A549 (cell line): ENCODE measurements around the gene CHRDL1. TPM values are rescaled to one million over a fixed set of nuclear protein-coding genes. Genes with fewer than 3 reads are reported as not detected.

Experiments
- ATAC-seq, 2 experiments: fragments of 200-7000 bp in 1 of 2; fragments of >200 bp in 1 of 2; cut with Nextera tagmentation in 1 of 2; cut with Tn5 transposase in 1 of 2; 3 replicates each; pipeline versions ENCODE4 v1.8.0 to v1.9.1; 2018 to 2020; ENCODE audit warnings: mild to moderate bottlenecking in 1 of 2, moderate library complexity in 1 of 2
- CTCF ChIA-PET: fragments of 300-600 bp; sonication (Branson Sonifier 250); formaldehyde crosslinking; extraction: SDS; loops from one replicate; lab custom pipeline; 2021; ENCODE audit warnings: antibody characterized with exemption, inconsistent platforms; lab: Yijun Ruan, JAX
- POLR2A ChIA-PET: fragments of 350-600 bp; formaldehyde crosslinking; extraction: SDS; loops from one replicate; lab custom pipeline; 2021; ENCODE audit warnings: antibody characterized with exemption, inconsistent platforms; lab: Yijun Ruan, JAX
- DNase-seq, 2 experiments: peaks; one replicate each; pipeline versions ENCODE4 v3.0.0 to v3.0.0-alpha.2; 2011 to 2016; ENCODE audit warnings: low read depth in 1 of 2, low spot score in 1 of 2
- FAIRE-seq: peaks from 2 replicates; lab custom pipeline; 2011; peaks lifted over from hg19 to GRCh38; lab: Jason Lieb, UNC
- H3K27ac ChIP-seq, 2 experiments: fragments of >200 bp; sonication (Bioruptor Twin); formaldehyde crosslinking; 3 replicates each; pipeline ENCODE4 v1.5.1; 2016 to 2017
- H3K4me1 ChIP-seq: fragments of >200 bp; sonication (Bioruptor Twin); formaldehyde crosslinking; 3 replicates; pipeline ENCODE4 v1.6.1; 2016
- H3K4me2 ChIP-seq: fragments of >200 bp; sonication (Bioruptor Twin); formaldehyde crosslinking; 3 replicates; pipeline ENCODE4 v1.6.1; 2016
- H3K4me3 ChIP-seq: fragments of >200 bp; sonication (Bioruptor Twin); formaldehyde crosslinking; 3 replicates; pipeline ENCODE4 v1.5.1; 2016
- H3K9me3 ChIP-seq: fragments of >200 bp; sonication (Bioruptor Twin); formaldehyde crosslinking; 3 replicates; pipeline ENCODE4 v1.6.1; 2016
- BCL3 ChIP-seq: fragments of >200 bp; sonication (Bioruptor Twin); formaldehyde crosslinking; IDR thresholded peaks from 3 replicates; pipeline ENCODE4 v1.6.1; 2016
- CEBPB ChIP-seq, 2 experiments: fragments of >200 bp in 1 of 2; sonication (Bioruptor Twin) in 1 of 2; formaldehyde crosslinking in 1 of 2; IDR thresholded peaks; 2 replicates each; pipeline ENCODE4 v1.6.1; 2012 to 2016
- CHD2 ChIP-seq: fragments of 150-350 bp; IDR thresholded peaks from 2 replicates; pipeline ENCODE4 v1.6.1; 2014; ENCODE audit warnings: low read length; ENCODE audit not compliant: partially characterized antibody
- FOSB ChIP-seq: fragments of 250-450 bp; sonication (Bioruptor Pico); IDR thresholded peaks from 2 replicates; pipeline ENCODE4 v1.5.0; 2020; ENCODE audit warnings: mild to moderate bottlenecking, moderate library complexity
- FOXS1 ChIP-seq: fragments of 250-450 bp; sonication (Bioruptor Pico); IDR thresholded peaks from 2 replicates; pipeline ENCODE4 v1.5.0; 2020; ENCODE audit warnings: mild to moderate bottlenecking, moderate library complexity
- GATA3 ChIP-seq: IDR thresholded peaks from 2 replicates; pipeline ENCODE4 v1.6.1; 2012; ENCODE audit warnings: borderline replicate concordance
- HEYL ChIP-seq: fragments of 250-450 bp; sonication (Bioruptor Pico); IDR thresholded peaks from 2 replicates; pipeline ENCODE4 v1.8.0; 2021; ENCODE audit warnings: mild to moderate bottlenecking, moderate library complexity
- HMGXB4 ChIP-seq: fragments of 250-450 bp; sonication (Bioruptor Pico); IDR thresholded peaks from 2 replicates; pipeline ENCODE4 v1.5.0; 2021; ENCODE audit warnings: mild to moderate bottlenecking, moderate library complexity, borderline replicate concordance
- HOXA7 ChIP-seq: fragments of 250-450 bp; sonication (Bioruptor Pico); IDR thresholded peaks from 2 replicates; pipeline ENCODE4 v1.5.0; 2020; ENCODE audit warnings: mild to moderate bottlenecking, moderate library complexity
- KDM1A ChIP-seq: fragments of 200-600 bp; sonication (generic); IDR thresholded peaks from 2 replicates; pipeline ENCODE4 v1.6.1; 2016; ENCODE audit warnings: low read depth, mild to moderate bottlenecking
- MAFK ChIP-seq: fragments of 450-650 bp; IDR thresholded peaks from 2 replicates; pipeline ENCODE4 v1.6.1; 2014; ENCODE audit not compliant: partially characterized antibody
- MYC ChIP-seq: IDR thresholded peaks from 2 replicates; pipeline ENCODE4 v1.6.1; 2012; ENCODE audit warnings: mild to moderate bottlenecking, inconsistent platforms, low read length, improper control_type of control experiment, borderline replicate concordance
- NFE2L2 ChIP-seq: fragments of 150-350 bp; conservative IDR thresholded peaks from 2 replicates; pipeline ENCODE4 v1.6.1; 2014; ENCODE audit warnings: low read length
- RARB ChIP-seq: fragments of 250-450 bp; sonication (Bioruptor Pico); IDR thresholded peaks from 2 replicates; pipeline ENCODE4 v1.8.0; 2021; ENCODE audit warnings: mild to moderate bottlenecking, moderate library complexity
- RFX5 ChIP-seq: fragments of 450-650 bp; IDR thresholded peaks from 2 replicates; pipeline ENCODE4 v1.7.1; 2014; ENCODE audit warnings: antibody characterized with exemption, mild to moderate bottlenecking, moderate library complexity
- TP53 ChIP-seq: fragments of 250-450 bp; sonication (Bioruptor Pico); IDR thresholded peaks from 2 replicates; pipeline ENCODE4 v1.5.0; 2021; ENCODE audit warnings: mild to moderate bottlenecking, moderate library complexity
- ZSCAN20 ChIP-seq: fragments of 250-450 bp; sonication (Bioruptor Pico); IDR thresholded peaks from 2 replicates; pipeline ENCODE4 v1.8.0; 2022; ENCODE audit warnings: mild to moderate bottlenecking, moderate library complexity
- WGBS: methylation state at CpG from one replicate; pipeline ENCODE4 v1.1.6; 2017; ENCODE audit errors: missing lambda C conversion rate; 5-methylcytosine and 5-hydroxymethylcytosine counted together
- polyA plus RNA-seq, 4 experiments: library from polyadenylated mRNA; depleted of rRNA in 3 of 4; stranded (reverse); fragments of >200 nt; fragmentation: RNase III in 1 of 4; extraction: RNeasy Plus Mini Kit Qiagen cat#74134 plus additional on column Dnase treatment in 1 of 4; gene quantifications; 2 replicates in 3 of 4; 3 replicates in 1 of 4; pipeline ENCODE4 v1.2.3, GENCODE V29; 2011 to 2017
- TF ChIP-seq, protein P1 (sequence below): fragments of 250-450 bp; sonication (Bioruptor Pico); IDR thresholded peaks from 2 replicates; pipeline ENCODE4 v1.5.0; 2020; ENCODE audit warnings: low read depth, mild to moderate bottlenecking, moderate library complexity
- TF ChIP-seq, protein P2 (sequence below): fragments of >200 bp; sonication (Bioruptor Twin); formaldehyde crosslinking; IDR thresholded peaks from 3 replicates; pipeline ENCODE4 v1.5.1; 2016

Gene CHRDL1
- polyA plus RNA-seq, 2 of the 4 experiments (the other 2 are of a cell fraction): not detected

DNA sequence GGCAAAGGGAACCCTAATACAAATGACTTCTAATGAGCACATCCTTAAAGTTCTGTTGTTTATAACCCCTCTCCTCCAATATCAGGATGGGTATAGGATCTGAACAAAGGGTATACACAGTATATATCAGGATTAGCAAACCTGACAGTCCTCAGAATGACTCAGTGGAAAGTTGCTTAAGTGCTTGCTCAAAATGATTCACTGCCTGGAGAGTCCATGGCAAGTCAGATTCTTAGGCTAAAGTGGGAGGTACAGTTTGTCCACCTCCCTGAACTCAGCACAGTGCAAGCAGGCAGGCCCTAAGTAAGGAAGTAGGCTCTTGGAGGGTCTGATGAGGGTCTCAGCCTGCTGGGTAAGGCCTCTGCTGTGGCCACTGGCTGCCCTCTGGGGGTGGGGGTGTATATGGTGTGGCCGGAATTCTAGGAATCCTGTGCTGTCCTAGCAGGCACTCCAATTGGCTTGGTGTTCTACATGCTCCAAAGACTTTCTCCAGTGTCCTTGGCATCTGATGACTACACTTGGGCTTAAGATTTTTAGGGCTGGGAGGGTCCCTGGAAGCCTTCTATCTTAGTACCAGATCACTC is 54.3 kb downstream of the CHRDL1 start:
- CTCF ChIA-PET: no interaction called here
- FAIRE-seq (no peak), DNase-seq (peak in 1 of 2 experiments; percentile 2)

GRCh38 chrX:110734894-110735541 is 60.6 kb downstream of the CHRDL1 start:
- FAIRE-seq: peak; percentile 99
- TF ChIP-seq MAFK (peak; percentile 68), HMGXB4 (CRISPR knock-in tag) (no peak)
- no peaks in the 10 kb centered on the region for H3K9me3 ChIP-seq
- DNase-seq: no peak
- H3K4me2 ChIP-seq: no peak overlapping the region
- H3K27ac ChIP-seq: no peak overlapping the region
- H3K4me1 ChIP-seq: no peaks in the 10 kb centered on the region
- ChIA-PET CTCF (no interaction called here), POLR2A (no interaction called here)
- WGBS: 0% methylated on average over 3 of the region's 3 CpGs
- no peak overlapping the region for H3K4me3 ChIP-seq
- ATAC-seq: no peak

More for the DNA sequence above, 54.3 kb downstream of the CHRDL1 start:
- no peak for TF ChIP-seq MAFK
- no peak for TF ChIP-seq FOXS1 (CRISPR knock-in tag)
- TF ChIP-seq RFX5: no peak
- TF ChIP-seq TP53 (CRISPR knock-in tag): no peak
- TF ChIP-seq ZSCAN20 (CRISPR knock-in tag): no peak
- no peak for TF ChIP-seq RARB (CRISPR knock-in tag)
- no peak for TF ChIP-seq HEYL (CRISPR knock-in tag)
- TF ChIP-seq GATA3: no peak
- TF ChIP-seq CHD2: no peak
- TF ChIP-seq, protein P1, sequence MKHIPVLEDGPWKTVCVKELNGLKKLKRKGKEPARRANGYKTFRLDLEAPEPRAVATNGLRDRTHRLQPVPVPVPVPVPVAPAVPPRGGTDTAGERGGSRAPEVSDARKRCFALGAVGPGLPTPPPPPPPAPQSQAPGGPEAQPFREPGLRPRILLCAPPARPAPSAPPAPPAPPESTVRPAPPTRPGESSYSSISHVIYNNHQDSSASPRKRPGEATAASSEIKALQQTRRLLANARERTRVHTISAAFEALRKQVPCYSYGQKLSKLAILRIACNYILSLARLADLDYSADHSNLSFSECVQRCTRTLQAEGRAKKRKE (CRISPR knock-in tag): no peak
- TF ChIP-seq, all 56 proteins: peak for 0
- no peak overlapping the region for H3K4me3 ChIP-seq
- H3K9me3 ChIP-seq: no peaks in the 10 kb centered on the region
- H3K4me1 ChIP-seq: no peaks in the 10 kb centered on the region
- H3K27ac ChIP-seq: no peak overlapping the region
- ATAC-seq: peak; percentile 61 to 70; a peak in 5 of 6 replicates
- no peak overlapping the region for H3K4me2 ChIP-seq
- 11% methylated on average over 1 of the region's 1 CpG for WGBS
- POLR2A ChIA-PET: no interaction called here

- ATAC-seq: no peak
- ChIA-PET CTCF (no interaction called here), POLR2A (no interaction called here)
- Histone ChIP-seq H3K4me2 (no peak overlapping the region), H3K4me3 (no peak overlapping the region), H3K4me1 (no peaks in the 10 kb centered on the region), H3K27ac (no peak overlapping the region), H3K9me3 (no peaks in the 10 kb centered on the region)
- no peak for FAIRE-seq
- 0% methylated on average over 1 of the region's 1 CpG for WGBS
- no peak for TF ChIP-seq FOSB (CRISPR knock-in tag)
- TF ChIP-seq HOXA7: no peak
- TF ChIP-seq CEBPB (IDR thresholded peaks at IDR 0.05): no peak
- no peak for TF ChIP-seq NFE2L2
- TF ChIP-seq KDM1A: no peak
- TF ChIP-seq, protein P2, sequence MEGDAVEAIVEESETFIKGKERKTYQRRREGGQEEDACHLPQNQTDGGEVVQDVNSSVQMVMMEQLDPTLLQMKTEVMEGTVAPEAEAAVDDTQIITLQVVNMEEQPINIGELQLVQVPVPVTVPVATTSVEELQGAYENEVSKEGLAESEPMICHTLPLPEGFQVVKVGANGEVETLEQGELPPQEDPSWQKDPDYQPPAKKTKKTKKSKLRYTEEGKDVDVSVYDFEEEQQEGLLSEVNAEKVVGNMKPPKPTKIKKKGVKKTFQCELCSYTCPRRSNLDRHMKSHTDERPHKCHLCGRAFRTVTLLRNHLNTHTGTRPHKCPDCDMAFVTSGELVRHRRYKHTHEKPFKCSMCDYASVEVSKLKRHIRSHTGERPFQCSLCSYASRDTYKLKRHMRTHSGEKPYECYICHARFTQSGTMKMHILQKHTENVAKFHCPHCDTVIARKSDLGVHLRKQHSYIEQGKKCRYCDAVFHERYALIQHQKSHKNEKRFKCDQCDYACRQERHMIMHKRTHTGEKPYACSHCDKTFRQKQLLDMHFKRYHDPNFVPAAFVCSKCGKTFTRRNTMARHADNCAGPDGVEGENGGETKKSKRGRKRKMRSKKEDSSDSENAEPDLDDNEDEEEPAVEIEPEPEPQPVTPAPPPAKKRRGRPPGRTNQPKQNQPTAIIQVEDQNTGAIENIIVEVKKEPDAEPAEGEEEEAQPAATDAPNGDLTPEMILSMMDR: no peak
- TF ChIP-seq BCL3: no peak
- no peak for TF ChIP-seq MYC
- no peak for TF ChIP-seq TP53 (CRISPR knock-in tag)
- no peak for DNase-seq
Observed at GRCh38 chrX:110734271-110734670, 61.3 kb downstream of the CHRDL1 start.
